Stimulated activated CD4-positive, alpha-beta T cell treated with anti-CD3 and anti-CD28 coated beads, Interleukin-4, amount 100 ng/mL, for 48 hours (primary cell): Measurements from ENCODE around the gene ALS2CL.

ENCODE experiments used
- DNase-seq, 2 donors: peaks; one replicate each; pipeline ENCODE4 v3.0.0-alpha.2; 2020; ENCODE audit warnings: low read depth in 2 of 2

ALS2CL gene

GRCh38 chr3:46678280-46678679, 15.2 kb downstream of the ALS2CL start:
- DNase-seq, result no peak

- DNase-seq, result no peak
Measured at GRCh38 chr3:46677411-46677726, 16.1 kb downstream of the ALS2CL start.

GRCh38 chr3:46676601-46677410, 16.7 kb downstream of the ALS2CL start:
- no peak for DNase-seq

DNA sequence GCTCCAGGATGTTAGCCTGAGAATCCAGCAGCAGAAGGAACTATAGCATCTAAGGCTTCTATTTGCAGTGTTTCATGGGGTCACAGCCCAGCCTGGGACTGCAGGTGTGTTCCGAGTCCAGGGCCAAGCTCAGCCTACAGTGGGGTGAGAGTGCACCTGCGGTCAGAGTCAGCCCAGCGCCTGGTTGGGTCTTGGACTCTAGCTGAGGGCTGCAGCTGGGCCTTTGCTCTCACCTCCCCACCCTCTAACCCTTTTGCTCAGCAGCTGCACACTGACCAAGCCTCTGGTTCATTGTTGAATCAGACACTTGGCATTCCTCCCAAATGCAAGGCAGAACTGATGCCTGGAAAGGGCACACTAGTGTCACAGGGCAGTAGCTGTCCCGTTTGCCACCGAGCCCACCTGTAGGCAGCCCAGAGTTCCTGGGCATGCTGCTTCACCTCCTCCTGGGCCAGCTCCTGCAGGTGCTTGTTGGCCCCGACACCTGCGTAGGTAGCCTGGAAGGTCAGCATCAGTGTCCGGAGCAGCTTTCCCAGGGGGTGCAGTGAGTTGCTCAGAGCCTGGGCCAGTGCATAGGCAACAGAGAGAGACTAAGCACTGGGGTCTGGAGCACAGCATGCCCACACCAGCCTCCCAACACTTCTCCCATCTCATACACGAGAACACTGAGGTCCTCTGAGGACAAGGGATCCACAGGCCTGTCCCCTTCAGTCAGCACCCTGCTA, 17.5 kb downstream of the ALS2CL start:
- DNase-seq, result no peak

DNA sequence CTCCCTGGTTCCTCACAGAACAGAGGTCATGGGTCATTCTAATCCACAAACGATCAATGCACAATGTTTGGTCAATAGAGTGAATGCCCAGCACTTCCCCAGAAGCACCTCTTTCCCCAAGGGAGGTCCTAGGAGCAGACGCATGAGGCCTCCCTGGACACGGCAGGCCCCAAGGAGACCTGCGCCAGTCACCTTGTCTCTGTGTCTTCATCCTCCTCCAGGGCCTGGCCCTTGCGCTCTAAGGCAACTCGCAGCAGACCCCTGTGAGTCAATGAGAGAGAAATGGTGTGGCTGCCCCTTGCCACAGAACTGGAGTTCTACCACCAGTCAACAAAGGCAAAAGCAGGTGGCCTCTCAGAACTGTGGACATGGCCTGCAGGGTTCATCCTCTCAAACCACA, 18.1 kb downstream of the ALS2CL start:
- DNase-seq, result no peak

DNA sequence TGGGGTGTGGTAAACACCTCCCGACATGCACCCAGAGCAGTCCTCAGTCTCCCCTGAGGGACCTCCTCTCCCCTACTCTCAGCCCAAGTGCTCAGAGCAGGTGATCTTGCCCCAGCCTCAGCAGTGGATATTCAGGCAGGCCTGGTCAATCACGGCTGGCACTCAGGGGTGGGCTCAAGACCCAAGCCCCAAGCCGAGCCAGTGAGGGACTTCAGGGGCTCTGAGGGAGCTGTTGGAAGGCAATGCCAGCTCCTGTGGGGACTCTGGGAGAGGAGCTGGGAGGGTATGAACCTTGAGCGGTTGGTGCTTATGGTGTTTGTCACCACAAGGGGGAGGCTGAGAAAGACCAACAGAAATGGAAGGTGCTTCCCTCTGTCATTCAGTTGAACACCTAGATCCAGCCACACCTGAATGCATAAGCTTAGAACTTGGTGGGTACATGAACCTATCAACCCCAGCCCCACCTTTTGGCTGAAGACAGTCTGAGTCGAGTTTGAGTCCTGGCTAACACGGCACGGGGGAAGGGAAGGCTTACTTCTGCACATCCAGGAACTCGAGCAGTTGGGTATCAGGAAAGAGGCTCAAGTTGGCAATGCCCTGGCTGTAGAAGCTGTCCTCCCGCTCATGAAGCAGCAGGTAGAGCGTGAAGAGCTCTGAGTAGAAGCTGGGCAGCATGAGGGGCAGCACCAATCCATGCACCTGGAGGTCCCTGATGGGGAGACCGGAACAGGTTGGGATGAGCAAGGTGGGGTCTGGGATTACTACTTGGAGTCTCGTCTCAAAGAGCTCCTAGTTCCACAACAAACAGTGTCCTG, 19.2 kb downstream of the ALS2CL start:
- no peak for DNase-seq

GRCh38 chr3:46673151-46674030, 20.1 kb downstream of the ALS2CL start:
- DNase-seq, result no peak

GRCh38 chr3:46672349-46672695, 21.2 kb downstream of the ALS2CL start:
- no peak for DNase-seq

DNA sequence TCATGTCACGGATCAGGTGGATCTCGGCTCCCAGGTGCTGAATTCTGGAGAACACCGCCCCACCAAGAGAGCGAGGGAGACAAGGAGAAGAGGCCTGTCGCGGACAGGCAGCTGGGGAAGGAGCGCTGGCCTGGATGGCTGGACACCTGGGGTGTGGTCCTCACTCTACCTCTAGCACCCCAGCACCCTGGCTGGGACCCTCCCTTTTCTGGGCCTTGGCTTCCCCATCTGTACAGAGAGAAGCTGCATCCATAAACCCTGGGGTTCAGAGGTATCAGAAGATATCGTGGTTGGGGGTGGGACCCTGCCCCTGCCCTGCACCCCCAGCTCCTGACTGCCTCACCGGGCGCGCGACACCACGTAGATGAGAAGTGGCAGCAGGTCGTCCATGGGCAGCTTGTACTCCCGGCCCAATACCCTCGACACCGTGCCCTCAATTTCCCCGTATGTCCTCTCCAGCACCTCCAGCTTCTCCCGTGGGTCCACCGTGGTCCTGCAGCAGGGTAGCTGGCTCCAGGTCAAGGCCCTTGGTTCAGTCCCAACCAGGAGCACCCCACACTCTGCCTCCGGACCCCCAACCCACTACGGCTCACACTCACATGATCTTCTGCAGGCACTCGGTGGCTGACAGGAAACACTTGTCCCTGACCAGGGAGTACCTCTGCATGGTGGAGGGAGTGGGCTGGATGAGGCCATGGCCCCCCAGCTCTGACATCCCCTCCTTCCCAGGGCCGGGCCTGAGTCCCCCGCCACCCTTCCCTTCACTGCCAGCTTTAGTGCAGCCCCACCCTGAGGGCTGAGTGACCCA, 21.7 kb downstream of the ALS2CL start:
- DNase-seq, result no peak

DNA sequence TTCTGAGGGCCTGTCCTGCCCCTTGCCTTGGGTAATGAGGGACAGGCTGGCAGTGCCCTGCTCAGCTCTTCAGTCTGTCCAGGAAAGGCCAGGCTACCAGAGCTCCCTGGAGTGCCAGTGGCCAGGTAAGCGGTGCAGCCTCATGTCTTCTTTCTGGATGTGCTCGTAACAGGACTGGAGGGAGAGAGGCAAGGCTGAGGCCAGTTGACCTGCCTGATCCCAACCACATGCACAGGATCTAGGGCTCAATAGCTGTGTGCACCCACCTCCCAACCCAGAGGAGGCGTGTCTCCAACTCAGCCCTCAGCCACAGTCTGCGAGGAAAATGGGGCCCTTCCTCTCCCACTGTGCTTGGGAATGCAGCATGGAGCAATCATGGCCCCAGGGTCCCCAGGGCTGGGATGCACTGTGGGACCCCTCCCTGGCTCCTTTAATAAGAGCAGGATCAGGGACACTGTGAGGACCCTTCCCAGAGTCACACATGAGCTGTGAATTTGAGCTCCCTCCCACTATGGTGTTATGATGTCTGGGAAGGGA, 22.5 kb downstream of the ALS2CL start:
- DNase-seq, result no peak

- no peak for DNase-seq
Measured at GRCh38 chr3:46670000-46670890, 23.2 kb downstream of the ALS2CL start.

DNA sequence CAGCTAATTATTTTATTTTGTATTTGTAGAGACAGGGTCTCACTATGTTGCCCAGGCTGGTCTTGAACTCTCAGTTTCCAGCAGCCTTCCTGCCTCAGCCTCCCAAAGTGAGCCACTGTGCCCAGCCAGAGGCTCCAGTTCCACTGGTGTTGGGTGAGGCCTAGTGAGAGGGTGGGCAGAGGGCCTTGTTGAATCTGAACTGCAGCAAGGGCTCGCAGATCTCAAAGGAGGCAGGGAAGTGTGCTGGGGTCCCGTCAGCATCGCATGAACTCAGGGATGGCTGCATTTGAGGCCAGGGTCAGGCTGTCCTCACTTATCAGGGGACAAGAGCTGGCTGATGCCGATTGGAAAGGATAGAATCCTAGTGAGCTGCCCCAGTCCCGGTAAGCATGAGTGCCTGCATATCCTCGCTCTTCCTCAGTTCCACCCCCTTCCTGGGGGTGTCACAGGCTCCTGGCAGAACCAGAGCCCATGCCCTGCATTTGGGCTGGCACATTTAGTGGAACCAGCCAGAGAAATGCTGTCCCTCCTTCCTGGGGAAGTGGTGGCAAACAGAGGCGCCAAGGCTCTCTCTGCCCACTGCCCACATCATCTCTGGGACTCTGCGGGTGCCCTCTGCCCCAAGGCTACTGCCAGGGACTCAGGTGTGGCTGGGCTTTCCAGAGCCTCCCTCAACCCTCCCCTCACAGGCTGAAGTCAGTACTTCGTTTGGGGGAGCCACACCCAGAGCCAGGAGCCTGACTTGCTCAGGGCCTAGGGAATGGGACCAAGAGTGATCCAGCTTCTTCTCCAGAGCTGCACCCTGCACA, 24.1 kb downstream of the ALS2CL start:
- DNase-seq, result no peak

DNA sequence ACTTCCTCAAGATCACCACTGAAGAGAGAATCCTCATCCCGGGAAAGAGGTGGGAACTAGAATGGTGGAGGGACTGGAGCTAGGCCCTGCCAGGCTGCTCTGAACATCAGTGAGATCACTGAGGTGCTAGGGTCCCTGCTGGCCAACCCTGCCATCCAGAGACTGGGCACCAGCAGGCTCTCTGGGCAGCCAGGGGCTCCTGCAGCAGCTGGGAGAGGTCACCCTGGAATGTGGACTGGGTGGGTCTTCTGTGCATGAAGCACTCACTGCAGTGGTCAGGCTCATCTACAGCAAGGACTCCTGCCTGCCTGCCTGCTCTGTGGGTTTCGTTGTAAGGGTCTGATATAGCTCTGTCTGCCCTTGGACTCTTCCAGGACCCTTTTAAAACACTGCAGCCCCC, 24.9 kb downstream of the ALS2CL start:
- no peak for DNase-seq

DNA sequence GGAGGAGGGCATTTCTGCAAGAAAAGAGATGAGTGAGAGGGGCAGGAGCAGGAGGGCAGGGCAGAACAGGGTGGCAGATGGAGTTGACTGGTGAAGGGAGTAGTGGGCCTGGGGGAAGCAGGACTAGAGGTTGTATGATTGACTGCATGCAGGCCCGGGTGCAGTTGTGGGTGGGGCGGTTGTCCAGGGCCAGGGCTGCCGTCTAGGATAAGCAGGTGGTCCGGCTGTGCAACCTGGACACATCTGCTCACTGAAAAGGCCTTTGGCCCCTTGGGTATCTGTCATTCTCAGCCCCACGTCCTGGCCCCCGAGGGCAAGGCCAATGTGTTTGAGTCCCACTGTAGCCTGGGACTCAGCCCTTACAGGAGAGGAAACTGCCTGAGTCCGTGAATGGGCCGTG, 25.4 kb downstream of the ALS2CL start:
- no peak for DNase-seq

DNA sequence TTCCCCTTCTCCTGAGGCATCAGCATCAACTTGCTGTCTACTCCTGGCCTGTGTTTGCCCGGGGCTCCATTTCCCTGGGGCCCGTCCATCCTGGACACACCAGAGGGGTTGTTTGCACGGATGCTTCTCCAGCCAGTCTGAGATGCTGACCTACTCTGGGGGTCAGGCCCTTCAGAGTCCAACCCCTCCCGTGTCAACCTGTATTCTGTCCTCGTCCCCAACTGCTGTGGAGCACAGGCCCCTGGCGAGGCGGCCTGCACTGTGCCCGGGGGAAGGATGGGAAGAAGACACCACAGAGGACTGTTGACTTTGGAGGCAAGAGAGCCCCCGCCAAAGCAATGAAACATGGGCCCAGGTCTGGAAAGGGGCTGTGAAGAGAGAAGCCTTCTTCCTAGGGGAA, 25.8 kb downstream of the ALS2CL start:
- DNase-seq, result no peak

DNA sequence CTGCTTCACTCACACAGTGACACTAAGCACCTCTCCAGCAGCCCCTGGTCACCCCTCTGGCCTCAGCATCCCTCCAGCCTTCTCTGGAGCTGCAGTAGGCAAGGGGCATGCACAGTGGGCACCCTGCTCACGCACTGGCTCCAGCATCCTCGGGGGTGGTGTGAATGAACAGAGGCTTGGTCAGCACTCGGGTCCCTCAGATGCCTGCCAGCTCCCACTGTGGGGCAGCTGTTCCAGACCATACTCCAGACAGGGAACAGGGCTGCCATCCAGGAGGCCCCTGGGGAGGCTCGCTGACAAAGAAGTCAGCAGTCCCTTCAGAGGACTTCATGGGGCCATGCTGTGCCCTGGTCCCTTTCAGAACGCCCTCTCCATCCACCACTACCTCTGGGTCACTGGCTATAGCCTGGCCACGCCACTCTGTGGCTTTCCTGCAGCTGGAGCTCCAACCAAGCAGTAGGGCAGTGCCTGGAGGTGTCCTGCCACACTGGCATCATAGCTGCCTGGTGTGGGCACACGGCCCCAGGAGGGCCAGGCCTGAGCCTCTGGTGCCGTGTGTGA, 26.3 kb downstream of the ALS2CL start:
- DNase-seq, result no peak

DNA sequence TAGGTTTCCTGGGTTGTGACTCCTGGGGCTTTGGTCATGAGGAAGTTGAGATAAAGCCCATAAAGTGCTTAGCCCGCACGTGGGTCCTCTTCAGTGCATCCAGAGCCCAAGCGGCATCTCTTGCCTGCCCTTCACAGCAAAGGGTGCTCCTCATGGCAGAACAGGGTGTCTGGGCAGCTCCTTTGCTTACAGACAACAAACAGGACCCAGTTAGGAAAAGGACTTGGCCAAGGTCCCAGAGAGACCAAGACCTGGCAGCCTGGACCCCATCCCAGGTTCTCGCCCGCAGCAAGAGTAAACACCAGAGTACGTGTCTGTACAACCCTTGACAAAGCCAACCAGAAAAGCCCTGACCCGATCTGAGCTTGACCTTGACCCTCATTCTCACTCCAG, 27.0 kb downstream of the ALS2CL start:
- DNase-seq, result no peak

GRCh38 chr3:46665763-46666452, 27.6 kb downstream of the ALS2CL start:
- no peak for DNase-seq
